GM23338 (cell line): Measurements from ENCODE around the gene CFDP1. TPM values are rescaled to one million over a fixed set of nuclear protein-coding genes. Genes with fewer than 3 reads are reported as not detected.

ENCODE experiments used
- ATAC-seq: fragments of 200-7000 bp; cut with Tn5 transposase; 3 replicates; pipeline ENCODE4 v1.9.1; 2020
- DNase-seq: peaks from one replicate; pipeline ENCODE4 v3.0.0-alpha.2; 2015; ENCODE audit warnings: low spot score
- H2AFZ ChIP-seq: fragments of 200-600 bp; sonication (generic); 2 replicates; pipeline ENCODE4 v1.8.0; 2016; ENCODE audit warnings: antibody characterized with exemption, mild to moderate bottlenecking, moderate library complexity
- H3F3A ChIP-seq: fragments of 200-600 bp; sonication (generic); replicated peaks from 2 replicates; pipeline ENCODE4 v1.8.0; 2017; ENCODE audit warnings: antibody characterized with exemption, mixed run types, low read depth
- H3K27ac ChIP-seq: fragments of 200-600 bp; sonication (generic); 2 replicates; pipeline ENCODE4 v1.6.1; 2016; ENCODE audit warnings: low read depth
- H3K27me3 ChIP-seq: fragments of 200-600 bp; sonication (generic); 2 replicates; pipeline ENCODE4 v1.8.0; 2016; ENCODE audit warnings: mild to moderate bottlenecking, mixed run types, moderate library complexity; ENCODE audit not compliant: insufficient read depth
- H3K36me3 ChIP-seq: fragments of 200-600 bp; sonication (generic); 2 replicates; pipeline ENCODE4 v1.8.0; 2016; ENCODE audit warnings: mild to moderate bottlenecking; ENCODE audit not compliant: insufficient read depth
- H3K4me1 ChIP-seq: fragments of 200-600 bp; sonication (generic); 2 replicates; pipeline ENCODE4 v1.8.0; 2016; ENCODE audit warnings: mild to moderate bottlenecking, moderate library complexity; ENCODE audit not compliant: insufficient read depth
- H3K4me2 ChIP-seq: fragments of 200-600 bp; sonication (generic); 2 replicates; pipeline ENCODE4 v1.7.1; 2017; ENCODE audit warnings: mixed run types
- H3K4me3 ChIP-seq: fragments of 200-600 bp; sonication (generic); 2 replicates; pipeline ENCODE4 v1.6.1; 2016; ENCODE audit warnings: mixed run types
- H3K79me2 ChIP-seq: fragments of 200-600 bp; sonication (generic); replicated peaks from 2 replicates; pipeline ENCODE4 v1.8.0; 2017; ENCODE audit warnings: mild to moderate bottlenecking; ENCODE audit not compliant: insufficient read depth
- H3K9me2 ChIP-seq: fragments of 200-600 bp; sonication (generic); 2 replicates; pipeline ENCODE4 v1.8.0; 2017; ENCODE audit not compliant: insufficient read depth
- H4K20me1 ChIP-seq: fragments of 200-600 bp; sonication (generic); replicated peaks from 2 replicates; pipeline ENCODE4 v1.8.0; 2017; ENCODE audit warnings: mild to moderate bottlenecking; ENCODE audit not compliant: insufficient read depth
- H3K27ac Mint-ChIP-seq: 2 replicates; pipeline ENCODE4 v1.8.0; 2020; ENCODE audit warnings: inconsistent platforms, mild to moderate bottlenecking, moderate library complexity, mixed read lengths
- H3K27me3 Mint-ChIP-seq: 3 replicates; pipeline ENCODE4 v1.8.0; 2022; ENCODE audit warnings: low read depth, mild to moderate bottlenecking, moderate library complexity, mixed read lengths, inconsistent platforms; ENCODE audit not compliant: insufficient read depth, poor library complexity
- H3K36me3 Mint-ChIP-seq: 3 replicates; pipeline ENCODE4 v1.8.0; 2021; ENCODE audit warnings: low read depth, mild to moderate bottlenecking, inconsistent platforms, moderate library complexity, mixed read lengths
- H3K4me1 Mint-ChIP-seq: 3 replicates; pipeline ENCODE4 v1.8.0; 2020; ENCODE audit warnings: mild to moderate bottlenecking, inconsistent platforms, mixed read lengths
- H3K4me3 Mint-ChIP-seq: 3 replicates; pipeline ENCODE4 v1.8.0; 2021; ENCODE audit warnings: moderate library complexity, mild to moderate bottlenecking, inconsistent platforms, mixed read lengths
- H3K9me3 Mint-ChIP-seq: 3 replicates; pipeline ENCODE4 v1.8.0; 2020; ENCODE audit warnings: moderate library complexity, mild to moderate bottlenecking, inconsistent platforms, mixed read lengths
- CREB1 ChIP-seq: fragments of 250-450 bp; sonication (Bioruptor Pico); IDR thresholded peaks from 2 replicates; pipeline ENCODE4 v1.5.0; 2020; ENCODE audit warnings: low read depth, mild to moderate bottlenecking, moderate library complexity
- CTCF ChIP-seq, 2 experiments: fragments of 200-600 bp in 1 of 2; sonication (generic) in 1 of 2; conservative IDR thresholded peaks; 2 replicates each; pipeline versions ENCODE4 v1.5.1 to v1.6.1; 2016 to 2017; ENCODE audit warnings: antibody characterized with exemption in 2 of 2, low read depth in 2 of 2, mild to moderate bottlenecking in 2 of 2, moderate library complexity in 1 of 2
- EZH2 ChIP-seq: fragments of 200-600 bp; sonication (generic); IDR thresholded peaks from one replicate; pipeline ENCODE4 v1.8.0; 2017; ENCODE audit warnings: antibody characterized with exemption, mild to moderate bottlenecking, low read depth; ENCODE audit not compliant: unreplicated experiment
- JUNB ChIP-seq: IDR thresholded peaks from one replicate; pipeline ENCODE4 v1.6.1; 2016; ENCODE audit warnings: antibody characterized with exemption; ENCODE audit not compliant: unreplicated experiment
- REST ChIP-seq: IDR thresholded peaks from one replicate; pipeline ENCODE4 v1.6.1; 2018; ENCODE audit warnings: antibody characterized with exemption; ENCODE audit not compliant: unreplicated experiment
- ZNF331 ChIP-seq: fragments of 250-450 bp; sonication (Bioruptor Pico); IDR thresholded peaks from 2 replicates; pipeline ENCODE4 v1.5.0; 2020; ENCODE audit warnings: low read depth, mild to moderate bottlenecking, moderate library complexity
- ZNF462 ChIP-seq: fragments of 250-450 bp; sonication (Bioruptor Pico); IDR thresholded peaks from 2 replicates; pipeline ENCODE4 v1.5.0; 2020; ENCODE audit warnings: mild to moderate bottlenecking, moderate library complexity
- polyA plus RNA-seq: library from polyadenylated mRNA; unstranded; fragments of >200 nt; fragmentation: Nextera tagmentation; extraction: Ambion mirVana; gene quantifications from 2 replicates; pipeline ENCODE4 v1.2.1, GENCODE V29; 2016
- total RNA-seq: library from RNA; depleted of rRNA; stranded (reverse); fragments of >200 nt; shearing (Covaris generic); gene quantifications from 2 replicates; pipeline ENCODE4 v1.2.3, GENCODE V29; 2014

CFDP1 gene
- total and polyA plus RNA-seq, 2 experiments from 2014 or later: 89.9 to 224 TPM

GRCh38 chr16:75306099-75306762 is 127.1 kb downstream of the CFDP1 start:
- no peak overlapping the region for H3K4me2 ChIP-seq
- no peak for ATAC-seq
- H3K4me3 ChIP-seq: no peak overlapping the region

GRCh38 chr16:75305364-75306098 is 127.8 kb downstream of the CFDP1 start:
- peaks cover 11% of the 10 kb centered on the region for H3K36me3 ChIP-seq
- Mint-ChIP-seq H3K27ac (no peak overlapping the region), H3K4me1 (no peaks in the 10 kb centered on the region), H3K27me3 (peaks cover 2% of the 10 kb centered on the region), H3K4me3 (no peak overlapping the region), H3K36me3 (peaks cover 28% of the 10 kb centered on the region), H3K9me3 (no peaks in the 10 kb centered on the region)
- no peak overlapping the region for H2AFZ ChIP-seq
- H3K27ac ChIP-seq: peak overlapping the region; percentile 79; the same call in 1 of the 2 replicates
- ATAC-seq (no peak), DNase-seq (no peak)
- H3K4me1 ChIP-seq: no peaks in the 10 kb centered on the region
- H3K4me2 ChIP-seq: no peak overlapping the region
- no peaks in the 10 kb centered on the region for H3K79me2 ChIP-seq
- H3K27me3 ChIP-seq: no peaks in the 10 kb centered on the region
- H3K9me2 ChIP-seq: no peaks in the 10 kb centered on the region
- H4K20me1 ChIP-seq: 0 out of 2 replicates have a peak, but pooled peaks cover under 1% of the 10 kb centered on the region
- no peaks in the 10 kb centered on the region for H3F3A ChIP-seq
- no peak overlapping the region for H3K4me3 ChIP-seq
- TF ChIP-seq ZNF462 (CRISPR knock-in tag): no peak
- no peak for TF ChIP-seq JUNB
- TF ChIP-seq EZH2: no peak
- TF ChIP-seq ZNF331 (CRISPR knock-in tag): no peak
- no peak for TF ChIP-seq REST
- no peak for TF ChIP-seq CTCF (conservative IDR thresholded peaks at IDR 0.05; ENCODE audit: low read depth in 2 of 2)
- TF ChIP-seq CREB1 (CRISPR knock-in tag): no peak

More at GRCh38 chr16:75306099-75306762, 127.1 kb downstream of the CFDP1 start:
- Histone ChIP-seq H4K20me1 (0 out of 2 replicates have a peak, but pooled peaks cover 3% of the 10 kb centered on the region), H2AFZ (no peak overlapping the region), H3K27ac (peak overlapping the region; percentile 79; the same call in 1 of the 2 replicates), H3K9me2 (no peaks in the 10 kb centered on the region), H3F3A (no peaks in the 10 kb centered on the region), H3K4me1 (no peaks in the 10 kb centered on the region), H3K27me3 (no peaks in the 10 kb centered on the region), H3K79me2 (no peaks in the 10 kb centered on the region), H3K36me3 (peaks cover 11% of the 10 kb centered on the region)
- peaks cover 2% of the 10 kb centered on the region for H3K27me3 Mint-ChIP-seq
- TF ChIP-seq ZNF331 (CRISPR knock-in tag) (no peak), CREB1 (CRISPR knock-in tag) (no peak)
- no peak overlapping the region for H3K27ac Mint-ChIP-seq
- no peaks in the 10 kb centered on the region for H3K4me1 Mint-ChIP-seq
- no peak for DNase-seq
- H3K36me3 Mint-ChIP-seq: peaks cover 24% of the 10 kb centered on the region
- no peaks in the 10 kb centered on the region for H3K9me3 Mint-ChIP-seq
- H3K4me3 Mint-ChIP-seq: no peak overlapping the region
